SK-N-SH (cell line): Measurements from ENCODE around the gene CGB8.
"Not testable (repeated sequence)": the region's sequence is repeated elsewhere in the genome, so short reads cannot be mapped to it uniquely, and the experiment has no call there.

Experiments
- CTCF ChIP-seq: fragments of 200-600 bp; sonication (generic); IDR thresholded peaks from 2 replicates; pipeline ENCODE4 v1.6.1; 2017; ENCODE audit warnings: antibody characterized with exemption, mild to moderate bottlenecking, moderate library complexity
- FOXJ3 ChIP-seq: sonication (generic); formaldehyde crosslinking; IDR thresholded peaks from 2 replicates; pipeline ENCODE4 v1.5.1; 2020; ENCODE audit warnings: mild to moderate bottlenecking, missing genetic modification reagents
- GABPA ChIP-seq: IDR thresholded peaks from 2 replicates; pipeline ENCODE4 v1.4.0; 2012; ENCODE audit warnings: low read depth, mild to moderate bottlenecking
- JUND ChIP-seq: IDR thresholded peaks from 2 replicates; pipeline ENCODE4 v1.4.0; 2012
- MAX ChIP-seq: IDR thresholded peaks from 2 replicates; pipeline ENCODE4 v1.4.0; 2012; ENCODE audit warnings: low read depth
- MXI1 ChIP-seq: IDR thresholded peaks from 2 replicates; pipeline ENCODE4 v1.6.1; 2012; ENCODE audit warnings: mild to moderate bottlenecking, low read depth, low read length, improper control_type of control experiment
- POLR2AphosphoS5 ChIP-seq: IDR thresholded peaks from 2 replicates; pipeline ENCODE4 v1.6.1; 2012; ENCODE audit warnings: low read depth, low read length
- REST ChIP-seq: IDR thresholded peaks from 2 replicates; pipeline ENCODE4 v1.6.1; 2012; ENCODE audit warnings: mild to moderate bottlenecking, low read depth, low read length, moderate library complexity
- RFX5 ChIP-seq: IDR thresholded peaks from 2 replicates; pipeline ENCODE4 v1.6.1; 2012; ENCODE audit warnings: mild to moderate bottlenecking, improper control_type of control experiment, low read length
- RXRA ChIP-seq: IDR thresholded peaks from 2 replicates; pipeline ENCODE4 v1.4.0; 2012; ENCODE audit warnings: low read depth, mild to moderate bottlenecking, borderline replicate concordance
- TAF1 ChIP-seq: IDR thresholded peaks from 2 replicates; pipeline ENCODE4 v1.6.1; 2012; ENCODE audit warnings: low read depth, mild to moderate bottlenecking, low read length, moderate library complexity, borderline replicate concordance
- TCF12 ChIP-seq: IDR thresholded peaks from 2 replicates; pipeline ENCODE4 v1.4.0; 2012
- USF1 ChIP-seq: IDR thresholded peaks from 2 replicates; pipeline ENCODE4 v1.4.0; 2012; ENCODE audit warnings: low read depth, borderline replicate concordance

GRCh38 chr19:49031642-49032301 lies 17.1 kb downstream of the CGB8 start, which contains the start of gene CGB2:
- TF ChIP-seq CTCF (peak; percentile 66), RFX5 (0 out of 2 replicates have a peak, but pooled peaks have one; percentile 36)
- not testable (repeated sequence) for TF ChIP-seq TAF1, MXI1, POLR2AphosphoS5, MAX, FOXJ3, RXRA, JUND, USF1, TCF12, GABPA, REST
